ENCODE data around the gene GNA14. TPM values are rescaled to one million over a fixed set of nuclear protein-coding genes. Genes with fewer than 3 reads are reported as not detected.

GNA14 gene
- total RNA-seq, 1 donor from 2014 or later: 15.6 TPM

DNA sequence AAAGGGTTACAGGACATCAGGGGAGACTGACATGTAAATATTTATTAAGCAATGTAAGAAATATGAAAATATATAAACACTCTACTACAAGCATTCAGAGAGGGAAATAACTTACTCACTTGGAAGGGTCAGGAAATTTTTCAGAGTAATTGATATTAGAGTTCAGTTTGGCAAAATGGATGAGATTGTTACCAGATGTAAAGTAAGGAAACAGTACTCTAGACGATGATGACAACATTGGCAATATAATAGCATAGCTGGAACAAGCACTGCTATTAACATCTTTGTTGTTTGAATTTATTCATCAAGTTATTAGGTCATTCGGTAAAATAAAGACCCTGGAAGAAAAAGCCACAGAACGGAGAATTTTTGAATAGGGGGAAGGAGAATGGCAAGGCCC lies 49.1 kb downstream of the GNA14 start:
- Histone ChIP-seq H3K4me1 (peaks cover 59% of the 10 kb centered on the region), H3K9me3 (no peaks in the 10 kb centered on the region), H3K27me3 (ENCODE audit: low read depth) (no peaks in the 10 kb centered on the region), H3K4me3 (no peak overlapping the region), H3K36me3 (no peaks in the 10 kb centered on the region), H3K27ac (peak overlapping the region; percentile 44)
- intact Hi-C loops (cut with DNase I): no loop called here
- DNase-seq (no peak), ATAC-seq (no peak)
- TF ChIP-seq, protein P1, sequence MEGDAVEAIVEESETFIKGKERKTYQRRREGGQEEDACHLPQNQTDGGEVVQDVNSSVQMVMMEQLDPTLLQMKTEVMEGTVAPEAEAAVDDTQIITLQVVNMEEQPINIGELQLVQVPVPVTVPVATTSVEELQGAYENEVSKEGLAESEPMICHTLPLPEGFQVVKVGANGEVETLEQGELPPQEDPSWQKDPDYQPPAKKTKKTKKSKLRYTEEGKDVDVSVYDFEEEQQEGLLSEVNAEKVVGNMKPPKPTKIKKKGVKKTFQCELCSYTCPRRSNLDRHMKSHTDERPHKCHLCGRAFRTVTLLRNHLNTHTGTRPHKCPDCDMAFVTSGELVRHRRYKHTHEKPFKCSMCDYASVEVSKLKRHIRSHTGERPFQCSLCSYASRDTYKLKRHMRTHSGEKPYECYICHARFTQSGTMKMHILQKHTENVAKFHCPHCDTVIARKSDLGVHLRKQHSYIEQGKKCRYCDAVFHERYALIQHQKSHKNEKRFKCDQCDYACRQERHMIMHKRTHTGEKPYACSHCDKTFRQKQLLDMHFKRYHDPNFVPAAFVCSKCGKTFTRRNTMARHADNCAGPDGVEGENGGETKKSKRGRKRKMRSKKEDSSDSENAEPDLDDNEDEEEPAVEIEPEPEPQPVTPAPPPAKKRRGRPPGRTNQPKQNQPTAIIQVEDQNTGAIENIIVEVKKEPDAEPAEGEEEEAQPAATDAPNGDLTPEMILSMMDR (IDR thresholded peaks at IDR 0.05): no peak

DNA sequence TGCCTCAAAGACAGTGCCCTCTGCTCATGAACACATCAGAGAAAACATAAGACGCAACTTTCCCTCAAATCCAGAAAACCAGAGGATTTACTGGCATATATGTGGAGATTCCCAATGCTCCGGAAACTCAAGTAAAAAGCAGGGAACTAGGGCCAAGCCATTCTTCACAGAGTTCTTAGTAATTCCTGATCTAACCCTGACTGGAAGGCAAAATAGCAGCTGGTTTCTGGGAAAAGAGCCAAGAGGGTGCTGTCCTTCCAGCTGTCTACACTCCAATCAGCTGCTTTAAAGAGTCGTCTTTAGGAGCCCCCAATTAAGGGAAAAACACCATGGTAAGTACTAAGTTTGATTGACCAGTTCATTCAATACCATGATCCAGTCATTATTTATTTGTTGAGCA lies 49.6 kb downstream of the GNA14 start:
- ATAC-seq (peak; percentile 49 to 60), DNase-seq (no peak)
- TF ChIP-seq, protein P1 (IDR thresholded peaks at IDR 0.05): no peak
- no peaks in the 10 kb centered on the region for H3K9me3 ChIP-seq
- peak overlapping the region; percentile 44 for H3K27ac ChIP-seq
- H3K4me1 ChIP-seq: peaks cover 64% of the 10 kb centered on the region
- H3K27me3 ChIP-seq (ENCODE audit: low read depth): no peaks in the 10 kb centered on the region
- no peak overlapping the region for H3K4me3 ChIP-seq
- intact Hi-C loops (cut with DNase I): no loop called here
- no peaks in the 10 kb centered on the region for H3K36me3 ChIP-seq

DNA sequence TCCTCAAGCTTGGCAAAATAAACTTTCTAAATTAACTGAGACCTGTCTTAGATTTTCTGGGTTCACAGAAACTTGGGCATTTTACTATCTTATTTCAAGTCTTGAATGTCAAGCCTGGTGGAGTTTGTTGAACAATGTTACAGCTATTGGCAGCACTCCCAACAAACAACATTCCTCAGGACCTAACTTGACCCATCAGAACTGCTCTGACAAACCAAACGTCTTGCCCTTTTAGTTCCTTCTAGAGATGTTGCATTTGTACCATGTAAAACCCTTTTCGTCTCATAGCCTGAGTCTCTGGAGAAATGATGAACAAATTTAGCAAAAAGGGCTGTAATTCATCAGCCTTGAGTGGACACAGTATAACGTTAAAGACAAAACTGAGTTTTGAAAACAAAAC lies 51.1 kb downstream of the GNA14 start:
- H3K4me1 ChIP-seq: peaks cover 65% of the 10 kb centered on the region
- no peak overlapping the region for H3K4me3 ChIP-seq
- TF ChIP-seq, protein P1 (IDR thresholded peaks at IDR 0.05): no peak
- DNase-seq (no peak), ATAC-seq (no peak)
- intact Hi-C loops (cut with DNase I): no loop called here
- no peaks in the 10 kb centered on the region for H3K27me3 ChIP-seq (ENCODE audit: low read depth)
- H3K9me3 ChIP-seq: no peaks in the 10 kb centered on the region
- no peak overlapping the region for H3K27ac ChIP-seq
- no peaks in the 10 kb centered on the region for H3K36me3 ChIP-seq

DNA sequence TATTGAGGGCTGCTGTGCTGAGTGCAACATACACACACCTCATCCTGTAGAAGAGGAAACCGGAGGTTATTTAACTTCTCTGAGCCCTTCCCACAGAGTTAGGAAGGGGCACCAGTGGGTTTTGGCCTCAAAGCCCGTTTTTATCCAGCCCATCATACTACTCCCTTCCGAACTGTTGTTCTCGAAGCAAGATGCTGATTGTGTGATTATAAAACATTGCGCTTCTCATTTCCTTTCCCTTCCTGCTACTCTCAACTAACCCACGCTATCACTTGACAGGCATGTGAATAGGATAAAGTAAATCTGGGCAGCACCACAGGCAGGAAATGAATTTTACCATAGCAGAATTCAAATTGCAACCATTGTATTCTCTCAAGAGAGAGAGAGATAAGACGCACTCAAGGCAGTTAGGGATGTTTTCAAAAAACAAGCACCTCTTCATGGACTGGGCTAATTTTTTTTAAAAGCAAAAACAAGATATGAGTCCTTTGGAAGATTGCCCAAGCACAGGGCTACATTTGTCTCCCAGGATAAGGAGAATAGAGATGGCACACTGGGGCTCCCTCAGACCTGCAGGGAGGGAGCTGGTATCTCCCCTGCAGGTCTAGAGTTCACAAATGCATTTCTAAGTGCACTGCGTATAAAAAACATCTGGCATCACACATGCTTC lies 52.6 kb downstream of the GNA14 start:
- no peak overlapping the region for H3K4me3 ChIP-seq
- intact Hi-C loops (cut with DNase I): no loop called here
- H3K36me3 ChIP-seq: no peaks in the 10 kb centered on the region
- ATAC-seq: peak; percentile 37 to 44
- no peaks in the 10 kb centered on the region for H3K9me3 ChIP-seq
- TF ChIP-seq, protein P1 (IDR thresholded peaks at IDR 0.05): no peak
- no peak for DNase-seq
- peaks cover 65% of the 10 kb centered on the region for H3K4me1 ChIP-seq
- no peak overlapping the region for H3K27ac ChIP-seq
- H3K27me3 ChIP-seq (ENCODE audit: low read depth): no peaks in the 10 kb centered on the region

DNA sequence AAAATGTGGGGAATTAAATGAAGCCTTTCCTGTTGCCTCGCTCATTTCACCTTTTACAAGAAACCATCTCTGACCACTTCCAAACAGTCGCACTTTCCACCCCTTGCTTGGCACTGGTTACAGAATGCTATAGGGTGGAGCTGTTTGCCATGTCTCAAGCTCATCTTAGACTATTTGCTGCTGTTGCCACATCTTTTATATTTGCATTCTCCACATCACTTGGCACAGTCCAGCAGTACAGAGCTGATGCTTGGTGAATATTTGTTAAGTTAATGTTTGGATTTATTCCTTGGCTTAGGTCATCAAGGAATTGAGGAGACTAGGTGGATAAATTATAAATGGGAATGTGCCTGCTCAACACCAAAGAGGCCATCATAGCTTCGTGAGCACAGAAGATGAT lies 53.2 kb downstream of the GNA14 start:
- H3K36me3 ChIP-seq: no peaks in the 10 kb centered on the region
- no peak overlapping the region for H3K4me3 ChIP-seq
- no peaks in the 10 kb centered on the region for H3K27me3 ChIP-seq (ENCODE audit: low read depth)
- no peak for DNase-seq
- ATAC-seq: no peak
- TF ChIP-seq, protein P1 (IDR thresholded peaks at IDR 0.05): no peak
- no peak overlapping the region for H3K27ac ChIP-seq
- intact Hi-C loops (cut with DNase I): no loop called here
- no peaks in the 10 kb centered on the region for H3K9me3 ChIP-seq
- peaks cover 64% of the 10 kb centered on the region for H3K4me1 ChIP-seq
